ENCODE measurements around the gene RC3H2. TPM values are rescaled to one million over a fixed set of nuclear protein-coding genes. Genes with fewer than 3 reads are reported as not detected.

RC3H2 gene
- total and polyA plus RNA-seq, 2 of the 13 experiments (the other 11 are each of a cell fraction or from before 2014, with no cell fraction given) = 21.0 to 36.4 TPM

- TF ChIP-seq ZNF614 (CRISPR knock-in tag; IDR thresholded peaks at IDR 0.05; ENCODE audit: borderline replicate concordance) = peak; percentile 35; the same call in 1 of the 2 replicates
- TF ChIP-seq ZNF101 (CRISPR knock-in tag; IDR thresholded peaks at IDR 0.05; ENCODE audit: borderline replicate concordance, low read depth) = no peak
- TF ChIP-seq HOXA3 (CRISPR knock-in tag; IDR thresholded peaks at IDR 0.05) = peak; percentile 49; the same call in 1 of the 2 replicates
- TF ChIP-seq ZNF124 (CRISPR knock-in tag; IDR thresholded peaks at IDR 0.05) = 0 out of 2 replicates have a peak, but pooled peaks have one; percentile 50
- 0 out of 2 replicates have a peak, but pooled peaks have one; percentile 35 for TF ChIP-seq ZNF441 (CRISPR knock-in tag; IDR thresholded peaks at IDR 0.05; ENCODE audit: borderline replicate concordance)
- TF ChIP-seq ZNF609 (CRISPR knock-in tag; IDR thresholded peaks at IDR 0.05; ENCODE audit: borderline replicate concordance) = peak; percentile 55; the same call in 1 of the 2 replicates
- TF ChIP-seq ZBTB8A (CRISPR knock-in tag; IDR thresholded peaks at IDR 0.05; ENCODE audit: borderline replicate concordance, low read depth) = no peak
- TF ChIP-seq YEATS4 (CRISPR knock-in tag; IDR thresholded peaks at IDR 0.05; ENCODE audit: borderline replicate concordance) = no peak
- peak; percentile 88 for TF ChIP-seq ZNF652 (CRISPR knock-in tag; IDR thresholded peaks at IDR 0.05; ENCODE audit: borderline replicate concordance, low read depth)
- no peak for TF ChIP-seq CAMTA2 (CRISPR knock-in tag; IDR thresholded peaks at IDR 0.05; ENCODE audit: borderline replicate concordance)
- TF ChIP-seq ZNF543 (CRISPR knock-in tag; IDR thresholded peaks at IDR 0.05) = no peak
- TF ChIP-seq ZBTB20 (CRISPR knock-in tag; IDR thresholded peaks at IDR 0.05; ENCODE audit: borderline replicate concordance, low read depth) = no peak
- TF ChIP-seq ZKSCAN8 (CRISPR knock-in tag; IDR thresholded peaks at IDR 0.05; ENCODE audit: borderline replicate concordance) = 0 out of 2 replicates have a peak, but pooled peaks have one; percentile 69
- TF ChIP-seq ZMYM3 (CRISPR knock-in tag; IDR thresholded peaks at IDR 0.05) = peak; percentile 63; the same call in 1 of the 2 replicates
- no peak for TF ChIP-seq ZNF572 (CRISPR knock-in tag; IDR thresholded peaks at IDR 0.05)
- TF ChIP-seq FOXO1 (CRISPR knock-in tag; IDR thresholded peaks at IDR 0.05) = peak; percentile 93
- TF ChIP-seq ZNF605 (CRISPR knock-in tag; IDR thresholded peaks at IDR 0.05) = 0 out of 2 replicates have a peak, but pooled peaks have one; percentile 37
- peak; percentile 83; the same call in 1 of the 2 replicates for TF ChIP-seq ZNF331 (CRISPR knock-in tag; IDR thresholded peaks at IDR 0.05)
- no peak for TF ChIP-seq ZFP36 (IDR thresholded peaks at IDR 0.05; ENCODE audit: borderline replicate concordance, low read depth, low read length, partially characterized antibody)
- no peak for TF ChIP-seq ZNF24 (IDR thresholded peaks at IDR 0.05)
- TF ChIP-seq POLR2AphosphoS2 (IDR thresholded peaks at IDR 0.05; ENCODE audit: low read depth, low read length) = no peak
- TF ChIP-seq, protein P1, sequence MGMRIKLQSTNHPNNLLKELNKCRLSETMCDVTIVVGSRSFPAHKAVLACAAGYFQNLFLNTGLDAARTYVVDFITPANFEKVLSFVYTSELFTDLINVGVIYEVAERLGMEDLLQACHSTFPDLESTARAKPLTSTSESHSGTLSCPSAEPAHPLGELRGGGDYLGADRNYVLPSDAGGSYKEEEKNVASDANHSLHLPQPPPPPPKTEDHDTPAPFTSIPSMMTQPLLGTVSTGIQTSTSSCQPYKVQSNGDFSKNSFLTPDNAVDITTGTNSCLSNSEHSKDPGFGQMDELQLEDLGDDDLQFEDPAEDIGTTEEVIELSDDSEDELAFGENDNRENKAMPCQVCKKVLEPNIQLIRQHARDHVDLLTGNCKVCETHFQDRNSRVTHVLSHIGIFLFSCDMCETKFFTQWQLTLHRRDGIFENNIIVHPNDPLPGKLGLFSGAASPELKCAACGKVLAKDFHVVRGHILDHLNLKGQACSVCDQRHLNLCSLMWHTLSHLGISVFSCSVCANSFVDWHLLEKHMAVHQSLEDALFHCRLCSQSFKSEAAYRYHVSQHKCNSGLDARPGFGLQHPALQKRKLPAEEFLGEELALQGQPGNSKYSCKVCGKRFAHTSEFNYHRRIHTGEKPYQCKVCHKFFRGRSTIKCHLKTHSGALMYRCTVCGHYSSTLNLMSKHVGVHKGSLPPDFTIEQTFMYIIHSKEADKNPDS (CRISPR knock-in tag; IDR thresholded peaks at IDR 0.05) = no peak
- peak; percentile 59; the same call in 1 of the 2 replicates for TF ChIP-seq TBX3 (IDR thresholded peaks at IDR 0.05; ENCODE audit: borderline replicate concordance)
- TF ChIP-seq ZNF546 (CRISPR knock-in tag; conservative IDR thresholded peaks at IDR 0.05) = no peak
- TF ChIP-seq ISL2 (CRISPR knock-in tag; IDR thresholded peaks at IDR 0.05) = 0 out of 2 replicates have a peak, but pooled peaks have one; percentile 53
- TF ChIP-seq NCOR1 (IDR thresholded peaks at IDR 0.05; ENCODE audit: borderline replicate concordance, low read length) = peak; percentile 55
These were observed 31.3 kb upstream of the RC3H2 start (continued) for GRCh38 chr9:122936464-122936863.
